NB4 (cell line): ENCODE data around the gene METAP1D.
A peak's percentile ranks its signal among the peaks of the same experiment; 100 is the strongest.

Experiments used
- DNase-seq: peaks from one replicate; pipeline ENCODE4 v3.0.0; 2010; ENCODE audit warnings: low read depth
- H3K4me3 ChIP-seq: one replicate; pipeline ENCODE4 v1.5.1; 2011; ENCODE audit warnings: mild to moderate bottlenecking, low read depth, low read length, moderate library complexity
- MYC ChIP-seq: IDR thresholded peaks from 2 replicates; pipeline ENCODE4 v1.6.1; 2011; ENCODE audit warnings: low read depth, low read length
- POLR2A ChIP-seq: IDR thresholded peaks from 2 replicates; pipeline ENCODE4 v1.6.1; 2011; ENCODE audit warnings: mild to moderate bottlenecking; ENCODE audit not compliant: insufficient read length; ENCODE audit errors: extremely low read depth
- TF ChIP-seq, protein P1 (sequence below): IDR thresholded peaks from 2 replicates; pipeline ENCODE4 v1.6.1; 2011; ENCODE audit warnings: low read depth, low read length
- TF ChIP-seq, protein P2 (sequence below): IDR thresholded peaks from one replicate; pipeline ENCODE4 v1.5.1; 2012; ENCODE audit warnings: low read depth, low read length

Gene METAP1D

DNA sequence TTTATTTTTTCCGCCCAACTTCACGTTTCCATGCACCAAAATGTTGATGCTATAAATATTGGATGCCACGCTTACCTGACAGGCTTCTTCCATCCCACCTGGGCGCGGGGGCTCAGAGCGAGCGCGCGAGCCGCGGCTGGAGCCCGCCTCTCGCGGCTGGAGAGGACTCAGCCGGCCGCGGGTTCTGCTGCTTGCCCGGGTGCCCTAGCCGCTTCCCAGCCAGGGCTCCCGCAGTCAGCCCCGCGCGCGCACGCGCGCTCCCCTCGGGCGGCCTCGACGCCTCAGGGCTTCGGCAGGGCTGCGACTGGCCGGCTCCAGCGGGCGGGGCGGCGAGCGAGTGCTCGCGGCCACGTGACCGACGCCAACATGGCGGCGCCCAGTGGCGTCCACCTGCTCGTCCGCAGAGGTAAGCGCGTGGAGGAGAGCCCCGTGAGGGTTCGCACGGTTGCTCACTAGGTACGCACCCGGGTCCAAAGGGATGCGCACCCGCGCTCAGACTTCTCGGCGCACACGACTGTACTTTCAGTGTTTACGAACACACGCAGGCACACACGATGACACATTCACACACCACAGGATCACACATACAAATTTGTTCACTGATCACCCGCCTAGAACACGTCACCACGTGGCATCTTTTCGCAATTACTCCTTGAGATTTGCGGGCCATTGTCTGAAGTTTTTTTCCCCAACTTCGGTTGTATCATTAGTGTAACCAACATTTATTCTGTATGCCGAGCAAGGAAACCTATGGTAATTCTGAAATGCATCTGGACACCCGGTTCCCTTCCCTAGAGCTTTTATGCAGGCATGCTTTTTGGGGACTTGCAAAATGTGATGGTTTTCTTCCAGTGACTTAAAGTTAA lies at the start of gene METAP1D:
TSS of gene METAP1D (plus strand) at position 350 of the 866 bp plus-strand sequence. CDS start at position 367, 17 bp downstream.
- TF ChIP-seq, protein P1, sequence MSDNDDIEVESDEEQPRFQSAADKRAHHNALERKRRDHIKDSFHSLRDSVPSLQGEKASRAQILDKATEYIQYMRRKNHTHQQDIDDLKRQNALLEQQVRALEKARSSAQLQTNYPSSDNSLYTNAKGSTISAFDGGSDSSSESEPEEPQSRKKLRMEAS, result peak; percentile 97
- TF ChIP-seq, protein P2, sequence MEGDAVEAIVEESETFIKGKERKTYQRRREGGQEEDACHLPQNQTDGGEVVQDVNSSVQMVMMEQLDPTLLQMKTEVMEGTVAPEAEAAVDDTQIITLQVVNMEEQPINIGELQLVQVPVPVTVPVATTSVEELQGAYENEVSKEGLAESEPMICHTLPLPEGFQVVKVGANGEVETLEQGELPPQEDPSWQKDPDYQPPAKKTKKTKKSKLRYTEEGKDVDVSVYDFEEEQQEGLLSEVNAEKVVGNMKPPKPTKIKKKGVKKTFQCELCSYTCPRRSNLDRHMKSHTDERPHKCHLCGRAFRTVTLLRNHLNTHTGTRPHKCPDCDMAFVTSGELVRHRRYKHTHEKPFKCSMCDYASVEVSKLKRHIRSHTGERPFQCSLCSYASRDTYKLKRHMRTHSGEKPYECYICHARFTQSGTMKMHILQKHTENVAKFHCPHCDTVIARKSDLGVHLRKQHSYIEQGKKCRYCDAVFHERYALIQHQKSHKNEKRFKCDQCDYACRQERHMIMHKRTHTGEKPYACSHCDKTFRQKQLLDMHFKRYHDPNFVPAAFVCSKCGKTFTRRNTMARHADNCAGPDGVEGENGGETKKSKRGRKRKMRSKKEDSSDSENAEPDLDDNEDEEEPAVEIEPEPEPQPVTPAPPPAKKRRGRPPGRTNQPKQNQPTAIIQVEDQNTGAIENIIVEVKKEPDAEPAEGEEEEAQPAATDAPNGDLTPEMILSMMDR, result no peak
- TF ChIP-seq MYC (peak; percentile 99), POLR2A (peak; percentile 75)
- DNase-seq, result peak; percentile 97
- peak within 1 kb of the TSS; percentile 81 for H3K4me3 ChIP-seq

DNA sequence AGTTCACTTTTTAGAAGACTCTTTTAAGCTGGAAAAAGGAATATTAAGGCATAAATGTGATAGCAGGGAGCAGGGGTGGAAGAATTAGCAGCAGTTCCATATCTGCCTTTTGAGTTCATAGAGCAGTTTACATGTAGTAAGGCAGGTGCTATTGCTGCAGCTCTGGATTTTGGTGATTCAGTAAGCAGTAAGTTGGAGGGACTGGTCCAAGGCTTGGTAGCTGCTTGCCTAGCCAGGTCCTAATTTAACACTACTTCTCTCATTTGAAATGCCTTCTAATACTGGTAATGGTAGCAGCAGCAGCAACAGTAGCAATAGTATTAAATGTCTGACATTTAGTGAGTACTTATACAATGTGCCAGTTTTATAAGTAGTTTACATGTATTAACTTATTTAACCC lies 47.5 kb upstream of the METAP1D start:
- H3K4me3 ChIP-seq, result no peak overlapping the region
- DNase-seq, result no peak
- TF ChIP-seq POLR2A (no peak), MYC (no peak)
- TF ChIP-seq, protein P1, result no peak
- TF ChIP-seq, protein P2, result no peak

DNA sequence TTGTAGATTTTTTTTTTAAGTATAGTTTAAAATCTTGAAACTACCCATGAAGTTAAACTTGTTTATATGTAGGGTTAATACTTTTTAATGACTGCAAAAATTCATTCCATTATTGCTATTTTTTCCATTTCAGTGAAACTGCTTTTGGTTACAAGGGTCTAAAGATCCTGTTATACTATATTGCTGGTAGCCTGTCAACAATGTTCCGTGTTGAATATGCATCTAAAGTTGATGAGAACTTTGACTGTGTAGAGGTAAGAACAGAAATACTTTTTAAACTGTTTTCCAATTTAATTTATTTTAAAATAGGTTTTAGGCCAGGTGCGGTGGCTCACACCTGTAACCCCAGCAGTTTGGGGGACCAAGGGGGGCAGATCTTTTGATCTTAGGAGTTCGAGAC lies 47.0 kb upstream of the METAP1D start:
- DNase-seq, result no peak
- no peak for TF ChIP-seq POLR2A
- no peak for TF ChIP-seq MYC
- TF ChIP-seq, protein P1, result no peak
- TF ChIP-seq, protein P2, result no peak

DNA sequence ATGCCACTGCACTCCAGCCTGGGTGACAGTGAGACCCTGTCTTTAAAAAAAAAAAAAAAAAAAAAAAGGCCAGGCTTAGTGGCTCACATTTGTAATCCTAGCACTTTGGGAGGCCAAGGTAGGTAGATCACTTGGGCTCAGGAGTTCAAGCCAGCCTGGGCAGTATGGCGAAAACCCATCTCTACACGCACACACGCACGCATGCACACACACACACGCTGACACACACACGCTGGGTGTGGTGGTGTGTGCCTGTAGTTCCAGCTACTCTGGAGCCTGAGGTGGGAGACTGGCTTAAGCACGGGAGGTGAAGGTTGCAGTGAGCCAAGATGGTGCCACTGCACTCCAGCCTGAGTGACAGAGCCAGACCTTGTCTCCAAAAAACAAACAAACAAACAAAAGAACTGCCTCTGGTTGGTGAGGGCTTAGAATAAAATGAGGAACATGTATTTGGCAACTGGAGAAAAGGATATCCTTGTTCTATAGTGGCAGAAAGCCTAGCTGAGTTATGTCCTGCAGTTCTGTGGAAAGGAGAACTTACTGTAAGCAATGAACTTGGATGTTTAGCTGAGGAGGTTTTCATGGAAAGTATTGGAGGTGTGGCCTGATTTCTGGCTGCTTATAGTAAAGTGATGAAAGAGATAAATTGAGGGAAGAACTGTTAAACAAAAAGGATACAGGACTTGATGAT lies 43.5 kb upstream of the METAP1D start:
- TF ChIP-seq, protein P1, result peak; percentile 5; the same call in 1 of the 2 replicates
- TF ChIP-seq, protein P2, result no peak
- DNase-seq, result peak; percentile 87
- H3K4me3 ChIP-seq, result no peak overlapping the region

More for the DNA sequence above, 47.0 kb upstream of the METAP1D start:
- no peak overlapping the region for H3K4me3 ChIP-seq

DNA sequence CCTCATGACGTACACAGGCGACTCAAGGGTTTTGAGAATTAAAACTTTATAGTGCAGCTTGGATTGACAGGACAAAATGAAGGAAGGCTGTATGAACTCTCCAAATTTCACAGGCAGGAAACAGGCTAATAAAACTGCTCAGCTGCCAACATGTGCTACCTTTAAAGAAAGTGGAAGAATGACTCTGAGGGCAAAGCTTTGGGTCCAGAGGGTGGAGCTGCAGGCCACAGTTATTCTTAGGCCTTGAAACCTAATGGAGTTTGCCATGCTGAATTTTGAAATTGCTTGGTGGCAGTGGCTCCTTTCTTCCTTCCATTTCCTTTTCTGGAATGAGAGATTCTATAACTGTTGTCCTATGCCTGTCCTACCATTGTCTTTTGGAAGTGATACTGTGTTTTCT lies 42.7 kb upstream of the METAP1D start:
- TF ChIP-seq POLR2A, result no peak
- peak; percentile 72 for TF ChIP-seq MYC
- TF ChIP-seq, protein P2, result no peak
- TF ChIP-seq, protein P1, result peak; percentile 77; the same call in 1 of the 2 replicates

More for the DNA sequence above, 42.7 kb upstream of the METAP1D start:
- no peak overlapping the region for H3K4me3 ChIP-seq
- peak; percentile 70 for DNase-seq
